Thyroid gland (tissue), 4 donors: Measurements from ENCODE around the gene MIGA1.

Experiments
- POLR2A ChIP-seq, 2 donors: fragments of 450-650 bp; IDR thresholded peaks; one replicate each; pipeline ENCODE4 v1.6.1; 2017; ENCODE audit warnings: antibody characterized with exemption in 2 of 2, mild to moderate bottlenecking in 2 of 2, moderate library complexity in 1 of 2
- TF ChIP-seq, protein P1 (sequence below), 6 experiments: fragments of 200-600 bp in 3 of 6; fragments of 450-650 bp in 3 of 6; sonication (generic) in 3 of 6; IDR thresholded peaks; one replicate each; pipeline ENCODE4 v1.5.1; 2016 to 2019; ENCODE audit warnings: antibody characterized with exemption in 6 of 6, mild to moderate bottlenecking in 2 of 6, inconsistent platforms in 1 of 6, moderate library complexity in 1 of 6

DNA sequence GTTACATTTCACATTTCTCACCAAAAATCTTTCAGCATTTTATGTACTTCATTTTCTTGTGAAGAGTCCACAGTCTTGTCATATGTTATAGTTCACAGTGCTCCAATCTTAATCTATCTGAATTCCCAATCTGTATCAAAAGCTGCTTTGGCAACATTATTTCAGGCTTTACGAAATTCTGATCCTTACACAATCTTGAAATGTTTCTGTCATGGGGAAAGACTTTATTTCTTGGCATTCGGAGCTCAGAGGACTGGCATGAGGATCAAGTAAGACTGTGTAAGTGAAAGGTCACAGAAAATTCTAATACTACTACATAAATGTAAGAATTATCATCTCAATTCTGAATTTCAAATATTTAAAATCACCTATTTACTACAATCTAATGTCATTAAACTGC, 21.8 kb upstream of the MIGA1 start:
- no peak for TF ChIP-seq POLR2A (IDR thresholded peaks at IDR 0.05)
- TF ChIP-seq, protein P1, sequence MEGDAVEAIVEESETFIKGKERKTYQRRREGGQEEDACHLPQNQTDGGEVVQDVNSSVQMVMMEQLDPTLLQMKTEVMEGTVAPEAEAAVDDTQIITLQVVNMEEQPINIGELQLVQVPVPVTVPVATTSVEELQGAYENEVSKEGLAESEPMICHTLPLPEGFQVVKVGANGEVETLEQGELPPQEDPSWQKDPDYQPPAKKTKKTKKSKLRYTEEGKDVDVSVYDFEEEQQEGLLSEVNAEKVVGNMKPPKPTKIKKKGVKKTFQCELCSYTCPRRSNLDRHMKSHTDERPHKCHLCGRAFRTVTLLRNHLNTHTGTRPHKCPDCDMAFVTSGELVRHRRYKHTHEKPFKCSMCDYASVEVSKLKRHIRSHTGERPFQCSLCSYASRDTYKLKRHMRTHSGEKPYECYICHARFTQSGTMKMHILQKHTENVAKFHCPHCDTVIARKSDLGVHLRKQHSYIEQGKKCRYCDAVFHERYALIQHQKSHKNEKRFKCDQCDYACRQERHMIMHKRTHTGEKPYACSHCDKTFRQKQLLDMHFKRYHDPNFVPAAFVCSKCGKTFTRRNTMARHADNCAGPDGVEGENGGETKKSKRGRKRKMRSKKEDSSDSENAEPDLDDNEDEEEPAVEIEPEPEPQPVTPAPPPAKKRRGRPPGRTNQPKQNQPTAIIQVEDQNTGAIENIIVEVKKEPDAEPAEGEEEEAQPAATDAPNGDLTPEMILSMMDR (IDR thresholded peaks at IDR 0.05): no peak
